NCI-H524 treated with DMSO at 0.1 percent for 48 hours (cell line): ENCODE measurements around the gene CEND1.
A peak's percentile ranks its signal among the peaks of the same experiment; 100 is the strongest.

ENCODE experiments used
- DNase-seq: peaks from one replicate; lab custom pipeline; 2025; lab: John Stamatoyannopoulos, UW

CEND1 gene

DNA sequence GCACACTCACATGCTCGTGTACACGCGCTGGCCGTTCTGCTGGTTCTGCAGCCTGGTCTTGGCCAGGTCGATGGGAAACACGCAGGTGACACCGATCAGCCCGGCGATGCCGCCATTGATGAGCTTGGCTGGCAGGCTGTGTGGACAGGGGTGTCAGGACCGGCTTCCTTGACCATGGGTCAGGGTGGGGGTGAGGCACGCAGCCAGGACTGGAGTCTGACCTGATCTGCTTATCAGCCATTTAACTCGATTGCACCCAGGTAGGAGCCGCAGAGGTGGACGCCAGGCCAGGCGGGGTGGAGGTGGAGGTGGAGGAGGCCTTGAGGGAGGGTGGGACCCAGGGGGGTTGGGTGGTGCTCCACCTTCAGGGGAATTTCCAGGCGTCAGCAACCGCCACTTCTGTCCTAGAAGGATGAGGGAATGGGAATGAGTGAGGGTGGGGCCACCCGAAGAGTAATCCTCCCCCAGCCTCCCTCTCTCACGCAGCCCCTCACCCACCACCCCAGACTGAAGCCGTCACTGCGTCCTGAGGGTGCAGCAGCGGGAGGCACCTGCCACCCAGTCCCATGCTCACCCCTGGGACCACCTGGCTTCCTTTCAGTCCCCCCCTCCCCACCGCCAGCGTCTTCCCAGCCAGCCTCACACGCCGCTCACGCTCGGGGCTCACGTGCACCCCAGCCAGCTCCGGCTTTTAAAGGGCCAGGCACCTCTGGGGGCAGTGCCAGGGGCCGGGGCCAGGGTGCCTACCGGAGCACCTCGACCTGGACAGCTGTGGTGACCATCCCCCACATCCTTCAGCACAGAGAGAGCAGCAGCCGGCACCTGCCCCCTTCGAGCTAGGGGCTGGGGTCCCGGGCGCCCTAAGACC, 5.1 kb upstream of the CEND1 start:
- DNase-seq: no peak

GRCh38 chr11:794013-794765, 4.3 kb upstream of the CEND1 start:
- no peak for DNase-seq

- DNase-seq: peak; percentile 59
Measured at GRCh38 chr11:793556-793955, 3.7 kb upstream of the CEND1 start.

GRCh38 chr11:792873-793272, 3.0 kb upstream of the CEND1 start:
- no peak for DNase-seq

DNA sequence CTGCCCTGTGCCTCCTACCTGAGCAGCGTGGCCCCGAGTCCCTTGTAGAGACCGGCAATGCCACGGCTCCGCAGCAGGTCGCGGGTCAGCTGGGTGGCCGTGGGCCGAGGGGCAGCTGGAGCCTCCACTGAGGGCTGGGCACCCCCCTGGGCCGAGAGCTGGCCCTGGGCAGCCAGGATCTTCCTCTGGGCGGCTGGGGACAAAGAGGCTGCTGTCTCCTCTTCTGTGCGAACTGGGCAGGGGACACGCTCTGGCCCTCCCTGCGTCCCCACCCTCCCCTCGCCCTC, 2.6 kb upstream of the CEND1 start:
- DNase-seq: no peak

DNA sequence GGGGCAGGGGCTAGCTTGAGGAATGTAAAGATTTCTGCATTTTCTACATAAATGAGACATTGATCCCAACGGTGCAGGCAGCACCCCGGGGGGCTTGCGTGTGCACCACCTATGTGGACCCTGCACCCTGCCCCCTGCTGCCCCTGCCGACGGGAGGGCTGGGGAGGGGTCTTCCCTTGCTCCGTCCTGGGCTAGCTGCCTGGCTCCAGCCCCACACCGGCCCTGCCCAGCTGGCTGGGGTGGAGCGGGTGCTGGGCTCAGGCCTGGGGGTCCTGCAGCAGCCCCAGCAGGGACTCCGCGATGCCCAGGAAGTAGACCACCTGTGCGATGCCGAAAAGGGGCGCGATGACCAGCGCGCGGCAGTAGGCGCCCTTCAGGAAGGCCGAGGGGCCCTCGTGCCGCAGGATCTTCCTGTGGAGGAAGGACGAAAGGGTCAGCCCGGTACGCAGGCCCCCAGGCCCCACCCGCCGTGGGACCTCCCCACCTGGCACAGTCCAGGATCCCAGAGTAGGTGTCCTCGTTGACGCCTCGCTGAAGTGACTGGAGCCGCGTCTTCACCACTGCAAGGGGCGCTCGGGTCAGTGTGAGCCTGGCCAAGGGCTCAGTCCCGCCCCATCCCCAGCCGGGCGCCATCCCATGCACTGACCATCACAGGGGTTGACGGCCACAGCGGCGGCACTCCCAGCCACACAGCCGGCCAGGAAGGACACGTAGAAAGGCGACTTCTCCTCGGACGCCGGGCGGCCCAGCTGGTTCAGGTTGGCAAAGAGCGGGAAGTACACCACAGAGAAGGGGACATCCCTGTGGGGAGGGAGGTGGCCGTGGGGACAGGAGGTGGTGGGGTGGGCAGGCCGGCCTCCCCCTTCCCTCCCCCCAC, 2.0 kb upstream of the CEND1 start:
- DNase-seq: no peak

DNA sequence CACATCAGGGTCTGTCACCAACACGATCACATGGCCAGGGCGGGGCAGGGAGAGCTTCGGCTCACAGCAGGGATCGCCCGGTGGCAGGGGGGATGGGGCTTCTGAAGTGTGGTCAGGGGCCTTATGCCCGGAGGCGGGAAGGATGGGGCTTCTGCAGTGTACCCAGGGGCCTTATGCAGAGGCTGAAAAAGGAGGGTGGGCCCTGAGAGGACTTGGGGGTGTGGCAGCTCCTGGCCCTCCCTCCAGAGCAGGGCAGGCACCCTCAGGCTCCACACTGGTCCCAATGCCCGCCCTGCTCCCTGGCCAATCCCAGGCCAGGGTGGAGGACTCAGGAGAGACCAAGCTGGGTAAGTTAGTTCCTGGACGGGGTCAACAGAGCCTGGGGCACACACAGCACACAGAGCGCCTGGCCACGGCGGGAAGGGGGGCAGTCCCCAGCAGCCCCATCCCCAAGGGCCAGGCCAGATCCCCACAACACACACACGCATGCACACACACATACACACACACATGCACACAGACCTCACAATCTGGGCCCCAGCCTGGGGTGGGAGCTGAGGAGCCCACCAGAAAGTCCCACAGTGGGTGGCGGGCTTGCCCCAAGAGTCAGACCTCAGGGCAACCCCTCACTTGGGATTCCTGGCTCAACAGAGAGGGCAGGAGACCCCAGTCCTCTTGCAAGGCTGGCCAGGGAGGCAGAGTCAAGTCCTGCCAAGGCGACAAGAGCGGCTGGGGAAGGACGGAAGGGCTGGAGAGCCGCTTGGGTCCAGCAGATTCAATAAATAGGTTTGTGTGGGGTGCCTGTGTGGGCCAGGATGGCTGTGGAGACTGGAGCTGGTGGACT, 1.1 kb upstream of the CEND1 start:
- DNase-seq: no peak

DNA sequence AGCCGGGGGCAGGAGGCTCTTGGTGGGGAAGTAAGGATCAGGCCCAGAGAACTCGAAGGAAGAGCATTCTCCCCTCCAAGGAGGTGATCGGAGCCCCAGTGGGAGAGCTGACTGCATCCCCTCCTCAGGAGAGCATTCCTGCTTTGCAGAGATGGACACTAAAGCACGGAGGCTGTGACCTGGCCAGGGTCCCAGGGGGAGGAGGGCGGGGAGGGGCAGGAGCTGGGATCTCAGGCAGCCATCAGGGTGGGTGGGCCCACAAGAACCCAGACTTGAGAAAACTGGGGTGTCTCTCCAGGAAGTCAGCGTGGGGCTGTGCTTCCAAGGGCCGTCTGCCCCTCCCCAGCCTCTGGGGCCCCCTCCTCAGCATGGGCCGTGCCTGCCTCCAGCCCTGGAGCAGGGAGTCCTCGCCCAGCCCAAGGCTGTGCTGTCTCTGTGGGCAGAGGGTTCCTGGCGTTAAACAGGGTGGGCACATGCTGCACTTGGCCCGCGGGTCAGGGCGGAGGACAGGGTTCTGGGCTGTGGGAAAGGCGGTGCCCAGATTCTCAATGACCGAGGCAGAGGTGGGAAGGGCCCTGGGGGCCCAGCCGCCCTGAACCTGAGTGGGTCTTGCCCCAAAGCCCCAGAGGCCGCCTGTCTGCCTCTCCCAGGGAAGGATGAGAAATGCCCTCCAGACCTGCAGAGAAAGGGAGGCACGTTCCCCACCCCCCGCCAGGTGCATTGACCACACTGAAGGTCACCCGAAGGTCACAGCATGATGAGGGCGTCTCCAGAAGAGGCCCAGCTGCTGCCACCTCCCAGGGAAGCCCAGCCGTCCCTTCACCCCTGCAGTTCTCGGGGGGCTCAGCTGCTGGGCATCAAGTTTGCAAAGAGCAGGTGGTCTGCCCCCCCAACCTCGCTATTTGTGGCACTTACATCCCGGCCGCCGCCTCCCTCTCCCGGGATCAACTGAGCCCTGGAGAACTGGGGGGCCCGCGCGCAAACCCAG, 643 bp downstream of the CEND1 start:
- no peak for DNase-seq

DNA sequence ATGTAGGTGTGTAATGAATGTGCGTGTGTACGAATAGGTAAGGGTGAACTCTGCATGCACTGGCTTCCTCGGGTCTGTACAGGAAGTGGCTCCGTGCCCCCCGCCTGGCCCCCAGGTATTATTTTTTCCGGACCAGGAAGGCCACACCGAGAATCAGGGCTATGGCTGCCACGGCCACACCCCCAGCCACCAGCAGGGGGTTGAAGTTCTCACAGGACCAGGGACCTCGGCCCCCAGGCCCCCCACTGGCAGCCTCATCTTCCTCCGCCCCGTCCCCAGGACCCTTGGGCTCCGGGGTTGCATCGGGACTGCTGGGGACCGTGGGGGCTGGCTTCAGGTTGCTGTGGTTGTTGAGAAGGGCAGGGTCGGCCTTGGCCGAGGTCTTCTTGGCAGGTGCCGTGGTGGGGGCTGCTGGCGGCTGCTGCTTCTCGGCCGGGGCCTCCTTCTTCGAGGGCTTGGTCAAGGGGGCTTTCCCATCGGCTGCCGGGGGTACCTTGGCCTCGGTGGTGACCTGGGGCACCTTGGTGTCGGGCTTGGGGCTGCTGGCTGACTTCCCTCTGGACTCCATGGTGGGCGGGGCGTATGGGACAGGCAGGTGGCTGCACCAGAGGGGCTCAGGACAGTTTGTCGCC, 1.8 kb downstream of the CEND1 start:
- no peak for DNase-seq

DNA sequence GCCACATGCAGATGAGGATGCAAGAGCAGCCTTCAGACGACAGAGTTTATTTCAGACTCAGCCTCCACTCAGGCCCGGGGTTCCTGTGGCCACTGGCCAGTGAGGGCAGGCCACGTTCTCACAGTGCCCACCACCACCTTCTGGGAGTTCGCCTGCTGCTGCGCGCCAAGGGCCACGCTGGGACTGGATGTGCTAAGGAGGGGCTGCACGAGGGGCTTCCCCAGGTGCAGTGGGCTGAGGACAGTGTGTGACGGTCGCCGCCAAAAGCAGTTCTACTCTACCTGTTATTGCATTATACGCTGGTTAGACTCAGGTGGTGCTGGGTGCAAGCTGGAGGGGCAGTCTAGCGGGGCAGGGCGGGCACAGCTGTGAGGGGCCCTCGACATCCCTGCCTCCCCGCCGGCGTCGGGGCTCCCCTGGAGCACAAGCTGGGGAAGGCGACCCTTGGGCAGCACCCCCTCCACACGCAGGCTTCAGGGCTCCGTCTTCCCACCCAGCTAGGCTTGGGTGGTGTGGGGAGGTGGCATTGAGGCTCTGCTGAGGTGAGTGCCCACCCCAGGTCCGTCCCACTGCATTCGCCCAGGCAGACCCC, 2.7 kb downstream of the CEND1 start:
- DNase-seq: no peak

DNA sequence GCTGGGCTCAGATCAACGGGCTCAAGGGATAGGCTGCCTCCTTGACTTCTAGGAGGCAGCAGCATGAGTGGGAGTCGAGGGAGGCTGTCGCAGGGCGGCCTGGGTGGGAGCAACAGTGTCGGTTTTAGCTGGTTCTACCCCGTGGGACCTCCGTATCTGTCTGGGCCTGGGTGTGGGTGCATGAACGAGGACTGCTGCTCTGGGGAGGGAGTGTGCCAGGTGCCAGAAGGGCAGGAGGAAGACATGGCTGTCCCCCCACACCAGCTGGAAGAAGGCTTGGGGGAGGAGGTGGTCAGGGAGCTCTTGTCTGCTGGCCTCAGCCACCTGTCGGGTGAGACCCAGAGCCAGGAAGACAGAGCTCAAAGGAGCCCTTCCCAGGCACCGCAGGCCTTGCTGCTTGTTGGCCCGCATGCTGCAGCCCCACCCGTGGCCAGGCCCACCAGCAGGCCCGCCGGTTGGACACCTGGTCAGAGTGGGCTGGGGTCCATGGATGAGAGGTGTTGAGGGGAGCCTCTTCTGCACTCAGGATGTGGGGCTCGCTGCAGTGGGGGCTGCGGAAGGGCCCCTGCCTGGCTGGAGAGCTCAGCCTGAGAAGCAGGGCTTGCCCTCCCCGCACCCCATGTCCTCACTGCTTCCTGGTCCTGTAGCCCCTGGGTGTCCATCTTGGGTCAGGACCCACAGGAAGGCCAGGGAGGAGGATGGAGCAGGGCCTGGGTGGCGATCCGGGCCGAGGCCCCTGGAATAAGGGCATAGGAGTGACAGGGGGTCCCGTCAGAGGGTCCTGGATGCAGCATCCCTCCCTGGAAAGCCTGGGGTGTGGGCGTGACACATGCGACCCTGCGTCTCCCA, 3.4 kb downstream of the CEND1 start:
- peak; percentile 36 for DNase-seq

GRCh38 chr11:783581-784015, 6.3 kb downstream of the CEND1 start:
- DNase-seq: peak; percentile 81

DNA sequence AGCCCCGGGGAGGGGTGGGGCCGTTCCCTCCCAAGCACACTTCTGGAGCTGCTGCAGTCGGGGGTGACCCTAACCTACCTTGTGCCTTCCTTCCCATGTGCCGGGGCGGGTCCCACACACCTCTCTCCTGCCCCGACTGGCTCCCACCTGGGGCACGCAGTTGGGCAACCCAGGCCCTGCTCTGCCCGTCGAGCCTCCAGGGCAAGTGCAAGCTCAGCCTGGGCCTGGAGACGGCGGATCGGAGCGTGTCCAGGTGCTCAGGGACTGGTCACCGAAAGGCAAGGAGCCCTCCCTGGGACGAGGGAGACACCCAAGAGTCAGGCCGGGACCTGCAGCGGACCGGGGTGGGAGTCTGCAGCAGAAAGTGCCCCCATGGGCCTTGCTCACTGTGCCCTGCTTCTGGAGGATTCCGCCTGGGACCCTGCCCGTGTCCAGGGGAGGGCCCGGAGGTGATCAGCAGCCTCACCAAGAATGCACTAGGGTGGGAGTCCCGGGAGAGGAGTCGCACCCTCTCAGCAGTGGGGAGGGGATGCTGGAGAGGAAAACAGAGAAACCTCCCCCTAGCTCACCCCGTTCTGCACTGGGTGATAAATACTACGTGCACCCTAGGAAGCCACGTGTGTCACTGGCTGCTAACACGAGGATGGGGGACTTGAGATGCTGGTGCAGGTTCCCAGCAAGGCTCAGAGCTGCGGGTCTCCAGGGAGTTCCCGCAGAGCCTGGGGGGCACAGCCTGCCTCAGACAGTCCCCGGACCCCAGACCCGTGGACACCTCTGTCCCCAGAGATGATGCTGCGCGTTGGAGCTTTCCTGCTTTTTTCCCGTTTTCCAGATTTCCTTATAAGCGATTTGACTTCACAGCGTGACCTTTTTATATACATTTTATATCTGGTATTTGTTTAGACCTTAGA, 7.4 kb downstream of the CEND1 start:
- no peak for DNase-seq

GRCh38 chr11:779955-780532, 9.8 kb downstream of the CEND1 start:
- DNase-seq: no peak

DNA sequence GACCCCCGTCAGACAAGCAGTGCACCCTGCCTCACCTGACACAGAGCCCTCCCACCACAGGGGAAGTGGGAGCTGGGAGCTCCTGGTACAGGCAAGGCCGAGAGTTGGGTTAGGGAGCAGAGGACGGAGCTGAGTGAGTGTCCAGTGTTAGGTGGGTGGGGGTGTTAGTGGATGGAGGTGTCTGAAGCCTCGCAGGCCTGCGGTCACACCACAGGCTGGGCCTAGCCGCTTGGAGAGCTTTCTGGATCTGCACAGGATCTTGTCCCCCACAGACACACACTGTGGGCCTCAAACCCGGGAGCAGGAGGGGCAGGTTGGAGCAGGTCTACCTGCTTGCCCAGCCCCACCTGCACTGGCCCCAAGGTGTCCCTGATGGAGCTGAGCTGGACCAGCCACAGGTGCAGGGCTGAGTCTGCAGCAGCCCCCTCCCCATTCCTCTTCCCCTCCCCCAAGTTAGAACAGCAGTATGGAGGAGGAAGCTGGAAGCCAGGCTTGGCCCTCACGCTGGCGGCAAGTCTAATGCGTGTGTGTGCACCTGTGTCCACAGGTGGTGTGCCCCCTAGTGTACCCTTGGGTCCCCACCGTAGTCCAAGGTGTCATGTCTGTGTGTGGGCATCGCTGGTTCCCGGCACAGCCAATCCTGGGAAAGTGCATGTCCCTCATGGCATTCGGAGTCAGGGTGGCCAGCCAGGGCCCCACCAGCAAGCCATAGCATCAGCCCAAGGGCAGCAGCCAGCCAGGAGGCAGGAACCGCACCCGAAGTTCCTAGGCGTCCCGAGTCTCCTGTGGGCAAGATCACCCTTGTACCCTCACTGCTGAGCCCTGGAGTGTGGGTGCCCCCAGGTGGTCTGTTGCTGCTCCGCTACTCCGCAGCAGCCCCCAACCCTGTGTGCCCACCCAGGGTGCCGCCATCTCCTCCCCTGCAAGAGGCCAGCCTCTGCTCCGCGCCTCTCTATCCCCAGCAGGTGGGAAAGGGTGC, 10.6 kb downstream of the CEND1 start:
- DNase-seq: no peak
